IMR-90 (cell line): Measurements from ENCODE around the gene TMEM14C. TPM values are rescaled to one million over a fixed set of nuclear protein-coding genes. Genes with fewer than 3 reads are reported as not detected.
A peak's percentile ranks its signal among the peaks of the same experiment; 100 is the strongest.

Source experiments
- ATAC-seq: fragments of 200-7000 bp; cut with Tn5 transposase; 2 replicates; pipeline ENCODE4 v1.9.1; 2020; ENCODE audit warnings: low read depth, mild to moderate bottlenecking, moderate library complexity
- BruUV-seq: library from RNA; stranded (reverse); fragments of 400-500 nt; replicated peaks from 2 replicates; lab custom pipeline; 2021; lab: Mats Ljungman, UMichigan
- CTCF ChIA-PET: fragments of 300-600 bp; formaldehyde crosslinking; extraction: SDS; loops from one replicate; lab custom pipeline; 2021; ENCODE audit warnings: antibody characterized with exemption; lab: Yijun Ruan, JAX
- POLR2A ChIA-PET: fragments of 300-600 bp; sonication (Branson Sonifier 250); formaldehyde crosslinking; loops from one replicate; lab custom pipeline; 2022; ENCODE audit warnings: antibody characterized with exemption; ENCODE audit not compliant: unreplicated experiment; lab: Charles Lee
- DNase-seq: peaks from one replicate; pipeline ENCODE4 v3.0.0; 2013
- H2AFZ ChIP-seq: replicated peaks from 2 replicates; pipeline ENCODE3; 2013; ENCODE audit warnings: low read length, mild to moderate bottlenecking; ENCODE audit not compliant: poor library complexity
- H2AK5ac ChIP-seq: 2 replicates; pipeline ENCODE4 v1.6.1; 2013; ENCODE audit warnings: low read depth, low read length, inconsistent platforms
- H2AK9ac ChIP-seq: replicated peaks from 2 replicates; pipeline ENCODE3; 2013; ENCODE audit warnings: mild to moderate bottlenecking, low read depth, low read length, moderate library complexity; ENCODE audit not compliant: poor library complexity
- H2BK120ac ChIP-seq: 2 replicates; pipeline ENCODE4 v1.6.1; 2013; ENCODE audit warnings: low read depth, low read length, inconsistent platforms
- H2BK15ac ChIP-seq: 3 replicates; pipeline ENCODE4 v1.6.1; 2013; ENCODE audit warnings: low read depth, low read length, inconsistent platforms
- H2BK20ac ChIP-seq: 2 replicates; pipeline ENCODE4 v1.6.1; 2013; ENCODE audit warnings: low read depth, mild to moderate bottlenecking, inconsistent platforms, low read length, moderate library complexity
- H2BK5ac ChIP-seq: 2 replicates; pipeline ENCODE4 v1.6.1; 2013; ENCODE audit warnings: mild to moderate bottlenecking, low read depth, low read length, inconsistent platforms; ENCODE audit not compliant: poor library complexity, severe bottlenecking
- H3K14ac ChIP-seq: replicated peaks from 2 replicates; pipeline ENCODE4 v1.6.1; 2013; ENCODE audit warnings: low read depth, low read length, inconsistent platforms
- H3K18ac ChIP-seq: 2 replicates; pipeline ENCODE4 v1.6.1; 2013; ENCODE audit warnings: low read depth, low read length, control low read depth
- H3K23ac ChIP-seq: 2 replicates; pipeline ENCODE4 v1.6.1; 2013; ENCODE audit warnings: low read depth, low read length, inconsistent platforms
- H3K27ac ChIP-seq: 2 replicates; pipeline ENCODE4 v1.5.1; 2013; ENCODE audit warnings: mild to moderate bottlenecking, control low read depth, low read length; ENCODE audit not compliant: insufficient read depth
- H3K27me3 ChIP-seq: 2 replicates; pipeline ENCODE4 v1.6.1; 2013; ENCODE audit warnings: low read length; ENCODE audit not compliant: control insufficient read depth, insufficient read depth
- H3K36me3 ChIP-seq: 2 replicates; pipeline ENCODE4 v1.6.1; 2013; ENCODE audit warnings: low read length, mixed read lengths; ENCODE audit not compliant: control insufficient read depth, insufficient read depth
- H3K4ac ChIP-seq: 2 replicates; pipeline ENCODE4 v1.6.1; 2013; ENCODE audit warnings: low read depth, low read length, inconsistent platforms
- H3K4me1 ChIP-seq: 2 replicates; pipeline ENCODE4 v1.6.1; 2013; ENCODE audit warnings: low read length, mixed read lengths; ENCODE audit not compliant: control insufficient read depth, insufficient read depth
- H3K4me2 ChIP-seq: 2 replicates; pipeline ENCODE4 v1.6.1; 2013; ENCODE audit warnings: low read depth, mild to moderate bottlenecking, control low read depth, low read length, moderate library complexity
- H3K4me3 ChIP-seq: 2 replicates; pipeline ENCODE4 v1.5.1; 2013; ENCODE audit warnings: low read depth, mild to moderate bottlenecking, control low read depth, low read length, moderate library complexity; ENCODE audit not compliant: insufficient read depth
- H3K56ac ChIP-seq: 2 replicates; pipeline ENCODE4 v1.6.1; 2013; ENCODE audit warnings: low read length, inconsistent platforms; ENCODE audit not compliant: insufficient read depth; ENCODE audit errors: extremely low read depth
- H3K79me1 ChIP-seq, 2 experiments: 2 replicates each; pipeline ENCODE4 v1.6.1; 2013; ENCODE audit warnings: low read length in 2 of 2, inconsistent platforms in 1 of 2, low read depth in 1 of 2
- H3K9ac ChIP-seq: 2 replicates; pipeline ENCODE4 v1.6.1; 2013; ENCODE audit warnings: low read depth, low read length, control low read depth
- H3K9me1 ChIP-seq: 2 replicates; pipeline ENCODE4 v1.6.1; 2013; ENCODE audit warnings: low read length, inconsistent platforms; ENCODE audit not compliant: insufficient read depth
- H3K9me3 ChIP-seq: 2 replicates; pipeline ENCODE4 v1.6.1; 2013; ENCODE audit warnings: low read length; ENCODE audit not compliant: control insufficient read depth, insufficient read depth
- H4K20me1 ChIP-seq: 2 replicates; pipeline ENCODE4 v1.6.1; 2013; ENCODE audit warnings: low read length, inconsistent platforms; ENCODE audit not compliant: insufficient read depth
- H4K5ac ChIP-seq: 2 replicates; pipeline ENCODE4 v1.6.1; 2013; ENCODE audit warnings: mild to moderate bottlenecking, low read depth, low read length, control low read depth
- H4K8ac ChIP-seq, 2 experiments: 2 replicates each; pipeline ENCODE4 v1.6.1; 2013; ENCODE audit warnings: low read depth in 2 of 2, low read length in 2 of 2, control low read depth in 1 of 2, inconsistent platforms in 1 of 2
- H4K91ac ChIP-seq: 2 replicates; pipeline ENCODE4 v1.6.1; 2013; ENCODE audit warnings: low read depth, low read length, inconsistent platforms; ENCODE audit not compliant: insufficient read depth
- BHLHE40 ChIP-seq: fragments of 150-350 bp; IDR thresholded peaks from 2 replicates; pipeline ENCODE4 v1.6.1; 2016; ENCODE audit warnings: mild to moderate bottlenecking, low read depth, low read length
- CEBPB ChIP-seq: IDR thresholded peaks from 2 replicates; pipeline ENCODE4 v1.6.1; 2012; ENCODE audit warnings: low read depth, low read length, improper control_type of control experiment
- CHD1 ChIP-seq: IDR thresholded peaks from 2 replicates; pipeline ENCODE4 v1.6.1; 2012; ENCODE audit warnings: low read depth, low read length, improper control_type of control experiment
- ELK1 ChIP-seq: fragments of 150-350 bp; IDR thresholded peaks from 2 replicates; pipeline ENCODE4 v1.6.1; 2016; ENCODE audit warnings: low read depth, mild to moderate bottlenecking, low read length, moderate library complexity, borderline replicate concordance
- FOS ChIP-seq: fragments of 150-350 bp; IDR thresholded peaks from 2 replicates; pipeline ENCODE4 v1.6.1; 2016; ENCODE audit warnings: low read depth, low read length
- MAFK ChIP-seq: IDR thresholded peaks from 2 replicates; pipeline ENCODE4 v1.6.1; 2012; ENCODE audit warnings: low read depth, low read length, improper control_type of control experiment
- MXI1 ChIP-seq: IDR thresholded peaks from 2 replicates; pipeline ENCODE4 v1.6.1; 2012; ENCODE audit warnings: low read depth, mild to moderate bottlenecking, low read length, moderate library complexity, borderline replicate concordance
- NFE2L2 ChIP-seq: fragments of 150-350 bp; IDR thresholded peaks from 2 replicates; pipeline ENCODE4 v1.6.1; 2016; ENCODE audit warnings: low read depth, mild to moderate bottlenecking, low read length
- RAD21 ChIP-seq: IDR thresholded peaks from 2 replicates; pipeline ENCODE4 v1.6.1; 2012; ENCODE audit warnings: low read length, improper control_type of control experiment
- RCOR1 ChIP-seq: IDR thresholded peaks from 2 replicates; pipeline ENCODE4 v1.6.1; 2012; ENCODE audit warnings: mild to moderate bottlenecking, low read length, improper control_type of control experiment; ENCODE audit not compliant: insufficient replicate concordance
- RFX5 ChIP-seq: IDR thresholded peaks from 2 replicates; pipeline ENCODE4 v1.8.0; 2012; ENCODE audit warnings: low read depth, mild to moderate bottlenecking, low read length, moderate library complexity
- SMC3 ChIP-seq: fragments of 150-350 bp; IDR thresholded peaks from 2 replicates; pipeline ENCODE4 v1.6.1; 2016; ENCODE audit warnings: low read depth, mild to moderate bottlenecking, antibody characterized with exemption, low read length, moderate library complexity
- USF2 ChIP-seq: fragments of 150-350 bp; IDR thresholded peaks from 2 replicates; pipeline ENCODE4 v1.6.1; 2017; ENCODE audit warnings: mild to moderate bottlenecking, antibody characterized with exemption, low read length, low read depth
- WGBS, 2 experiments: methylation state at CpG; one replicate each; pipeline versions ENCODE4 v1.1.5 to v1.1.7; 2013; ENCODE audit warnings: missing lambda C conversion rate in 2 of 2; ENCODE audit not compliant: insufficient read length in 1 of 2; ENCODE audit errors: extremely low coverage in 2 of 2; 5-methylcytosine and 5-hydroxymethylcytosine counted together
- dilution Hi-C: fragments of 300-500 bp; cut with HindIII; formaldehyde crosslinking; loops from one replicate; pipeline ENCODE4 v1.14.3; 2018; ENCODE audit warnings: low sequenced_read_pairs; ENCODE audit not compliant: unreplicated experiment
- in situ Hi-C: fragments of 300-500 bp; cut with MboI; formaldehyde crosslinking; loops from 3 replicates; pipeline ENCODE4 v1.14.3; 2019; ENCODE audit warnings: low sequenced_read_pairs, inconsistent platforms, mixed read lengths
- intact Hi-C: fragments of 100-400 bp; cut with micrococcal nuclease; formaldehyde crosslinking; loops from 2 replicates; pipeline ENCODE4 v1.10.0; 2022
- polyA plus RNA-seq, 3 experiments: library from polyadenylated mRNA; depleted of rRNA; stranded (reverse); fragments of >200 nt; gene quantifications; 2 replicates each; pipeline ENCODE4 v1.2.3, GENCODE V29; 2012; ENCODE audit warnings: low replicate concordance in 1 of 3
- total RNA-seq: library from RNA; depleted of rRNA; stranded (reverse); fragments of >200 nt; gene quantifications from 2 replicates; pipeline ENCODE4 v1.2.3, GENCODE V29; 2012

TMEM14C gene
- total and polyA plus RNA-seq, 2 of the 4 experiments (the other 2 are of a cell fraction) = 129 to 175 TPM

- peaks cover 8% of the 10 kb centered on the region for H3K4me1 ChIP-seq
- no peak overlapping the region for H2BK15ac ChIP-seq
- no TSS peak for BruUV-seq
- no peak overlapping the region; the same call in 1 of the 2 replicates for H3K23ac ChIP-seq
- no peak overlapping the region; the same call in 1 of the 2 replicates for H3K56ac ChIP-seq
- DNase-seq (peak; percentile 17), ATAC-seq (peak; percentile 4; the same call in 1 of the 2 replicates)
- intact Hi-C loops = loop anchor here (5.0 kb wide), 1 partner anchor 82 kb away; no protein-coding TSS in a partner anchor
- H3K9me1 ChIP-seq = peaks cover 9% of the 10 kb centered on the region
- peak overlapping the region; percentile 82 for H3K27ac ChIP-seq
- ChIA-PET CTCF (no interaction called here), POLR2A (no interaction called here)
- H3K4me3 ChIP-seq = peak overlapping the region; percentile 76
- peak overlapping the region; percentile 91 for H2AK9ac ChIP-seq
- H3K14ac ChIP-seq = peak overlapping the region; percentile 84
- H4K20me1 ChIP-seq = peaks cover 4% of the 10 kb centered on the region; the same call in 1 of the 2 replicates
- H2AK5ac ChIP-seq = peak overlapping the region; percentile 62; the same call in 1 of the 2 replicates
- 29% methylated on average over 19 of the region's 49 CpGs; no CpG with 5 or more reads in 1 of the 2 experiments for WGBS, 2 experiments
- peak overlapping the region; percentile 81 for H2BK5ac ChIP-seq
- peak overlapping the region; percentile 49 for H2BK120ac ChIP-seq
- peak overlapping the region; percentile 83 to 86; a peak in 3 of 4 replicates for H4K8ac ChIP-seq
- H4K91ac ChIP-seq = peak overlapping the region; percentile 76
- H2AFZ ChIP-seq = peak overlapping the region; percentile 89
- no peaks in the 10 kb centered on the region for H3K27me3 ChIP-seq
- in situ Hi-C loops = no loop called here
- peaks cover 9% of the 10 kb centered on the region for H3K9me3 ChIP-seq
- peak overlapping the region; percentile 82 for H3K4ac ChIP-seq
- H3K18ac ChIP-seq = peak overlapping the region; percentile 55
- peak overlapping the region; percentile 85 for H4K5ac ChIP-seq
- dilution Hi-C loops = no loop called here
- peaks cover 4% of the 10 kb centered on the region for H3K36me3 ChIP-seq
- H3K79me1 ChIP-seq = peaks cover 18 to 36% of the 10 kb centered on the region in 2 experiments
- peak overlapping the region; percentile 78 for H3K4me2 ChIP-seq
- no peak overlapping the region for H2BK20ac ChIP-seq
- TF ChIP-seq CHD1 = no peak
- TF ChIP-seq SMC3 = no peak
- no peak for TF ChIP-seq FOS
- TF ChIP-seq MXI1 = no peak
- no peak for TF ChIP-seq NFE2L2
- TF ChIP-seq BHLHE40 = no peak
- TF ChIP-seq ELK1 = no peak
- no peak for TF ChIP-seq CEBPB
- TF ChIP-seq RFX5 = no peak
- TF ChIP-seq MAFK = no peak
- TF ChIP-seq RAD21 = no peak
- TF ChIP-seq RCOR1 = no peak
- no peak for TF ChIP-seq USF2
- peak overlapping the region; percentile 81 for H3K9ac ChIP-seq
Measured at GRCh38 chr6:10720265-10720959, 2.5 kb upstream of the TMEM14C start.
